Stomach (tissue), 4 donors: ENCODE data around the gene STIM1.

ENCODE experiments used
- CTCF ChIP-seq, 7 experiments: fragments of 450-650 bp in 4 of 7; fragments of 200-600 bp in 3 of 7; sonication (generic) in 3 of 7; IDR thresholded peaks; one replicate each; pipeline ENCODE4 v1.5.1; 2016 to 2019; ENCODE audit warnings: antibody characterized with exemption in 7 of 7, control low read depth in 2 of 7, mild to moderate bottlenecking in 1 of 7
- POLR2AphosphoS5 ChIP-seq, 3 donors: sonication (generic); formaldehyde crosslinking; IDR thresholded peaks; one replicate each; pipeline ENCODE4 v1.6.1; 2016; ENCODE audit warnings: antibody characterized with exemption in 3 of 3

DNA sequence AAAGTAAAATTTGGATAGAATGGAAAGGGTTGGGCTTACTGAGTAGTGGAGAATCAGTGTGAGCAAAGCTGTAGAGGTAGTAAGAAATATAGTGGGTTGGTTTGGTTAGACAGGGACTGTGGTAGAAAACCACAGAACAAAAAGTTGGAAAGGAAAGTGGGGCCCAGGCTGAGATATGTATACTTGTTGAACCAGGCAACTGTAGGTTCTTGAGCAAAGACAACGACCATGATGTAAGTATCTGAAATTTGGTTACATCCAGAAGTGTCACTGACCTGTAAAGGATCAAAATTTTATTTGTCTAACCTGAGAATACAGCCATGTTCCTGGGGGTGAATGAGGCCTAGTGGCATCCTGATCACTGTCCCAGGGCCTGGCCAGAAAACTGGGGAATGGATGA lies 114.1 kb downstream of the STIM1 start:
- TF ChIP-seq CTCF (IDR thresholded peaks at IDR 0.05), result no peak
- TF ChIP-seq POLR2AphosphoS5 (IDR thresholded peaks at IDR 0.05), result no peak
